K562 (cell line): ENCODE measurements around the gene TXLNA. TPM values are rescaled to one million over a fixed set of nuclear protein-coding genes. Genes with fewer than 3 reads are reported as not detected.

ENCODE experiments used
- ATAC-seq: fragments of 200-7000 bp; cut with Tn5 transposase; 3 replicates; pipeline ENCODE4 v1.9.1; 2020; ENCODE audit warnings: moderate library complexity
- BruUV-seq: library from RNA; stranded (reverse); fragments of 400-500 nt; replicated peaks from 2 replicates; lab custom pipeline; 2021; lab: Mats Ljungman, UMichigan
- CTCF ChIA-PET: fragments of 300-600 bp; formaldehyde crosslinking; extraction: SDS; loops from one replicate; lab custom pipeline; 2021; ENCODE audit warnings: low intra/inter-chr PET ratio; lab: Yijun Ruan, JAX
- POLR2A ChIA-PET: fragments of 300-600, 350-650 bp; sonication (Branson Sonifier 250); formaldehyde crosslinking; extraction: SDS; loops from one replicate; lab custom pipeline; 2021; ENCODE audit warnings: antibody characterized with exemption, inconsistent platforms; lab: Yijun Ruan, JAX
- DNase-seq, 4 experiments: peaks; one replicate each; pipeline versions ENCODE4 v3.0.0 to v3.0.0-alpha.2; 2011 to 2018; ENCODE audit warnings: low spot score in 3 of 4, mixed read lengths in 3 of 4; ENCODE audit errors: extremely low read depth in 1 of 4
- FAIRE-seq: peaks from 2 replicates; lab custom pipeline; 2011; peaks lifted over from hg19 to GRCh38; lab: Jason Lieb, UNC
- H2AFZ ChIP-seq: 2 replicates; pipeline ENCODE4 v1.6.0; 2011; ENCODE audit warnings: low read depth, low read length, control low read depth, inconsistent platforms
- H3K27ac ChIP-seq: fragments of 200-600 bp; 3 replicates; pipeline ENCODE4 v1.8.0; 2011; ENCODE audit warnings: low read depth, mild to moderate bottlenecking, control low read depth, inconsistent platforms, low read length, moderate library complexity, mixed read lengths; ENCODE audit errors: extremely low read depth
- H3K27me3 ChIP-seq, 2 experiments: fragments of 300-600 bp in 1 of 2; 2 replicates in 1 of 2; 3 replicates in 1 of 2; pipeline versions ENCODE4 v1.6.0 to v1.8.0; 2011; ENCODE audit warnings: inconsistent platforms in 2 of 2, low read length in 2 of 2, mild to moderate bottlenecking in 1 of 2, mixed read lengths in 1 of 2, moderate library complexity in 1 of 2; ENCODE audit not compliant: control insufficient read depth in 2 of 2, insufficient read depth in 2 of 2
- H3K36me3 ChIP-seq: fragments of 300-600 bp; 3 replicates; pipeline ENCODE4 v1.8.0; 2011; ENCODE audit warnings: mild to moderate bottlenecking, low read length, inconsistent platforms; ENCODE audit not compliant: control insufficient read depth, insufficient read depth
- H3K4me1 ChIP-seq, 2 experiments: fragments of 200-600 bp in 1 of 2; replicated peaks in 1 of 2; 2 replicates in 1 of 2; 3 replicates in 1 of 2; pipeline versions ENCODE4 v1.5.1 to v1.8.0; 2011; ENCODE audit warnings: inconsistent platforms in 2 of 2, low read length in 2 of 2, mild to moderate bottlenecking in 1 of 2, mixed read lengths in 1 of 2, moderate library complexity in 1 of 2; ENCODE audit not compliant: control insufficient read depth in 2 of 2, insufficient read depth in 2 of 2
- H3K4me2 ChIP-seq: 2 replicates; pipeline ENCODE4 v1.6.1; 2011; ENCODE audit warnings: low read length, control low read depth, inconsistent platforms, mixed read lengths; ENCODE audit not compliant: insufficient read depth
- H3K4me3 ChIP-seq: fragments of 200-600 bp; sonication (generic), shearing (Covaris generic); 2 replicates; pipeline ENCODE4 v1.5.1; 2016; ENCODE audit warnings: control low read depth, inconsistent platforms
- H3K79me2 ChIP-seq: fragments of 200-600 bp; 3 replicates; pipeline ENCODE4 v1.8.0; 2011; ENCODE audit warnings: low read length, inconsistent platforms; ENCODE audit not compliant: control insufficient read depth, insufficient read depth
- H3K9ac ChIP-seq, 2 experiments: 2 replicates each; pipeline versions ENCODE4 v1.6.0 to v1.6.1; 2011; ENCODE audit warnings: low read depth in 2 of 2, low read length in 2 of 2, control low read depth in 1 of 2, inconsistent platforms in 1 of 2, mild to moderate bottlenecking in 1 of 2, mixed read lengths in 1 of 2; ENCODE audit not compliant: insufficient read depth in 1 of 2
- H3K9me1 ChIP-seq: one replicate; pipeline ENCODE4 v1.6.0; 2011; ENCODE audit warnings: inconsistent platforms, mild to moderate bottlenecking, low read length, moderate library complexity; ENCODE audit not compliant: control insufficient read depth, insufficient read depth
- H3K9me3 ChIP-seq: replicated peaks from 2 replicates; pipeline ENCODE4 v1.5.1; 2011; ENCODE audit warnings: low read depth, low read length, inconsistent platforms; ENCODE audit not compliant: control insufficient read depth, insufficient read depth
- H4K20me1 ChIP-seq: replicated peaks from 2 replicates; pipeline ENCODE4 v1.6.1; 2011; ENCODE audit warnings: low read length, inconsistent platforms, mixed read lengths; ENCODE audit not compliant: control insufficient read depth, insufficient read depth
- ARID2 ChIP-seq: fragments of 450-650 bp; IDR thresholded peaks from 2 replicates; pipeline ENCODE4 v1.6.1; 2017; ENCODE audit warnings: antibody characterized with exemption, mild to moderate bottlenecking
- EWSR1 ChIP-seq: fragments of 450-650 bp; IDR thresholded peaks from 2 replicates; pipeline ENCODE4 v1.6.1; 2018; ENCODE audit warnings: borderline replicate concordance, mild to moderate bottlenecking, low read depth, moderate library complexity; ENCODE audit not compliant: partially characterized antibody
- FOXP1 ChIP-seq: sonication (generic); formaldehyde crosslinking; IDR thresholded peaks from 2 replicates; pipeline ENCODE4 v1.8.0; 2022; ENCODE audit warnings: mild to moderate bottlenecking, missing genetic modification reagents
- HIVEP1 ChIP-seq: fragments of 250-450 bp; sonication (Bioruptor Pico); IDR thresholded peaks from 2 replicates; pipeline ENCODE4 v1.4.0; 2020; ENCODE audit warnings: mild to moderate bottlenecking
- L3MBTL2 ChIP-seq: fragments of 450-650 bp; IDR thresholded peaks from 2 replicates; pipeline ENCODE4 v1.6.1; 2016; ENCODE audit warnings: mild to moderate bottlenecking, moderate library complexity
- MEF2D ChIP-seq: conservative IDR thresholded peaks from 2 replicates; pipeline ENCODE4 v1.6.1; 2016; ENCODE audit warnings: low read depth, missing genetic modification characterization, missing compliant biosample characterization
- RBBP5 ChIP-seq: fragments of 200-600 bp; sonication (generic); IDR thresholded peaks from 2 replicates; pipeline ENCODE4 v1.6.1; 2012; ENCODE audit warnings: borderline replicate concordance, mild to moderate bottlenecking, low read length, control low read depth, inconsistent platforms; ENCODE audit not compliant: insufficient read depth, poor library complexity, severe bottlenecking
- RCOR1 ChIP-seq, 2 experiments: IDR thresholded peaks; 2 replicates each; pipeline ENCODE4 v1.6.1; 2012; ENCODE audit warnings: low read depth in 2 of 2, low read length in 2 of 2, borderline replicate concordance in 1 of 2, improper control_type of control experiment in 1 of 2
- RFX5 ChIP-seq: IDR thresholded peaks from 2 replicates; pipeline ENCODE4 v1.6.1; 2011; ENCODE audit warnings: low read depth, mild to moderate bottlenecking, improper control_type of control experiment, low read length
- ZNF431 ChIP-seq: sonication (generic); formaldehyde crosslinking; IDR thresholded peaks from 2 replicates; pipeline ENCODE4 v1.8.0; 2022; ENCODE audit warnings: mild to moderate bottlenecking, missing genetic modification reagents
- ZNF512 ChIP-seq: IDR thresholded peaks from 2 replicates; pipeline ENCODE4 v1.6.1; 2016; ENCODE audit warnings: missing genetic modification characterization, missing compliant biosample characterization
- ZNF778 ChIP-seq: fragments of 450-650 bp; formaldehyde crosslinking; IDR thresholded peaks from 2 replicates; pipeline ENCODE4 v1.4.0; 2020; ENCODE audit warnings: mild to moderate bottlenecking, moderate library complexity
- WGBS: fragments of 100-300 bp; shearing (Covaris generic); methylation state at CpG from one replicate; pipeline ENCODE4 v1.1.6; 2016; ENCODE audit warnings: low coverage, mixed read lengths; ENCODE audit not compliant: insufficient coverage; ENCODE audit errors: missing lambda C conversion rate; 5-methylcytosine and 5-hydroxymethylcytosine counted together
- in situ Hi-C: fragments of 300-500 bp; cut with MboI; formaldehyde crosslinking; loops from 4 replicates; pipeline ENCODE4 v1.15.0; 2018; ENCODE audit warnings: inconsistent platforms, mixed read lengths
- intact Hi-C: fragments of 100-400 bp; cut with micrococcal nuclease; formaldehyde crosslinking; loops from 2 replicates; pipeline ENCODE4 v1.14.2; 2022
- polyA plus RNA-seq, 8 experiments: library from polyadenylated mRNA; depleted of rRNA in 4 of 8; stranded (reverse) in 5 of 8; unstranded in 3 of 8; fragments of >200 nt; fragmentation: Nextera tagmentation in 2 of 8; fragmentation: Illumina TruSeq in 1 of 8; extraction: Ambion mirVana in 2 of 8; extraction: Trizol in 1 of 8; gene quantifications; 2 replicates each; pipeline versions ENCODE4 v1.2.1 to v1.2.3, GENCODE V29; 2011 to 2014; ENCODE audit warnings: inconsistent platforms in 1 of 8, missing spikeins in 1 of 8
- total RNA-seq, 7 experiments: library from RNA; depleted of rRNA in 6 of 7; stranded (reverse); fragments of >200 nt in 6 of 7; fragmentation: Illumina TruSeq in 2 of 7; extraction: Trizol in 2 of 7; gene quantifications; 2 replicates each; pipeline versions ENCODE4 v1.2.1 to v1.2.3, GENCODE V29; 2011 to 2021; ENCODE audit warnings: low replicate concordance in 1 of 7

TXLNA gene
- total and polyA plus RNA-seq, 9 of the 15 experiments (the other 6 are each of a cell fraction or from before 2014, with no cell fraction given) = 9.2 to 54.5 (median 39.3) TPM

GRCh38 chr1:32246888-32247273, 67.4 kb downstream of the TXLNA start, which contains the start of gene FAM167B:
Gene FAM167B (plus strand): TSS chr1:32247222. CDS start chr1:32247422, 200 bp downstream.
- intact Hi-C loops = loop anchor here (5.0 kb wide), 1 partner anchor 40 kb away; the partner anchor contains the start of genes DCDC2B and IQCC
- no TSS peak for BruUV-seq
- ATAC-seq (no peak), FAIRE-seq (no peak), DNase-seq (no peak)
- Histone ChIP-seq H4K20me1 (no peaks in the 10 kb centered on the region), H3K9ac (peak within 1 kb of the TSS in 1 of 2 experiments; percentile 49; a peak in 2 of 4 replicates), H3K36me3 (no peaks in the 10 kb centered on the region), H3K27ac (no peak within 1 kb of the TSS), H3K4me1 (peaks cover 25 to 28% of the 10 kb centered on the region in 2 experiments; a peak in 4 of 5 replicates), H3K4me2 (peak within 1 kb of the TSS; percentile 54; the same call in 1 of the 2 replicates), H3K4me3 (no peak within 1 kb of the TSS), H3K9me1 (no peaks in the 10 kb centered on the region), H2AFZ (peak within 1 kb of the TSS; percentile 99), H3K27me3 (no peaks in the 10 kb centered on the region), H3K9me3 (no peaks in the 10 kb centered on the region), H3K79me2 (no peaks in the 10 kb centered on the region)
- TF ChIP-seq MEF2D (tag) = no peak
- no peak for TF ChIP-seq ZNF512
- no peak for TF ChIP-seq ZNF778 (CRISPR knock-in tag)
- no peak for TF ChIP-seq RBBP5
- TF ChIP-seq ZNF431 (CRISPR knock-in tag) = no peak
- no peak for TF ChIP-seq FOXP1
- no peak for TF ChIP-seq RCOR1 (IDR thresholded peaks at IDR 0.05; ENCODE audit: borderline replicate concordance in 1 of 2, low read depth in 2 of 2, low read length in 2 of 2)
- no peak for TF ChIP-seq EWSR1
- no peak for TF ChIP-seq RFX5
- no peak for TF ChIP-seq L3MBTL2
- no peak for TF ChIP-seq HIVEP1 (CRISPR knock-in tag)
- TF ChIP-seq ARID2 = no peak
- WGBS = 60% methylated on average over 3 of the region's 3 CpGs
- POLR2A ChIA-PET = interaction anchor here (0.7 to 1.8 kb wide), 7 partner anchors 8 to 69 kb away, joined by 3 to 9 read pairs (median 3); no protein-coding TSS in a partner anchor
- in situ Hi-C loops = no loop called here
- CTCF ChIA-PET = interaction anchor here (0.7 to 1.1 kb wide), 2 partner anchors 31 to 430 kb away, joined by 3 to 4 read pairs; no protein-coding TSS in a partner anchor
